Hippocampal formation (tissue), 2 donors: ENCODE results near the gene APP.
"Not testable (repeated sequence)": the region's sequence is repeated elsewhere in the genome, so short reads cannot be mapped to it uniquely, and the experiment has no call there.

Experiments used
- DNase-seq, 2 donors: peaks; one replicate each; lab custom pipeline; 2025; lab: John Stamatoyannopoulos, UW

The APP gene

GRCh38 chr21:26020510-26020909, 150.1 kb downstream of the APP start:
- no peak for DNase-seq

- DNase-seq = no peak
Measured at GRCh38 chr21:26020081-26020480, 150.5 kb downstream of the APP start.

- no peak for DNase-seq
Measured at GRCh38 chr21:26019236-26019635, 151.3 kb downstream of the APP start.

- no peak for DNase-seq
Measured at GRCh38 chr21:26013970-26014369, 156.6 kb downstream of the APP start.

GRCh38 chr21:26012482-26012881, 158.1 kb downstream of the APP start:
- not testable (repeated sequence) for DNase-seq

- no peak for DNase-seq
Measured at GRCh38 chr21:26011292-26011940, 159.2 kb downstream of the APP start.

GRCh38 chr21:26007951-26008498, 162.5 kb downstream of the APP start:
- DNase-seq = peak in 1 of 2 donors; percentile 60

GRCh38 chr21:26005464-26005863, 165.1 kb downstream of the APP start:
- DNase-seq = no peak

- DNase-seq = no peak
Measured at GRCh38 chr21:26003404-26003803, 167.2 kb downstream of the APP start.

GRCh38 chr21:26001356-26001755, 169.2 kb downstream of the APP start:
- DNase-seq = no peak

GRCh38 chr21:25999921-26000582, 170.5 kb downstream of the APP start:
- DNase-seq = no peak

GRCh38 chr21:25997788-25998611, 172.6 kb downstream of the APP start:
- peak; percentile 60 to 93 for DNase-seq

GRCh38 chr21:25995278-25995677, 175.3 kb downstream of the APP start:
- peak in 1 of 2 donors; percentile 42 for DNase-seq

GRCh38 chr21:25994758-25995163, 175.8 kb downstream of the APP start:
- peak in 1 of 2 donors; percentile 50 for DNase-seq

- DNase-seq = no peak
Measured at GRCh38 chr21:25988738-25989137, 181.8 kb downstream of the APP start.

- DNase-seq = no peak
Measured at GRCh38 chr21:25987531-25987930, 183.0 kb downstream of the APP start.

GRCh38 chr21:25986928-25987327, 183.6 kb downstream of the APP start:
- DNase-seq = no peak

GRCh38 chr21:25985990-25986389, 184.6 kb downstream of the APP start:
- DNase-seq = no peak

- DNase-seq = no peak
Measured at GRCh38 chr21:25984538-25984937, 186.0 kb downstream of the APP start.

GRCh38 chr21:25983745-25984144, 186.8 kb downstream of the APP start:
- no peak for DNase-seq

GRCh38 chr21:25980710-25981109, 189.9 kb downstream of the APP start:
- DNase-seq = no peak

GRCh38 chr21:25979845-25980616, 190.5 kb downstream of the APP start:
- DNase-seq = no peak
